Right lobe of liver (tissue), 6 donors: Measurements from ENCODE around the gene SPATA3. TPM values are rescaled to one million over a fixed set of nuclear protein-coding genes. Genes with fewer than 3 reads are reported as not detected.

Experiments
- ATAC-seq, 4 donors: fragments of 200-7000 bp; cut with Tn5 transposase; one replicate each; pipeline ENCODE4 v1.9.1; 2020; ENCODE audit warnings: mild to moderate bottlenecking in 4 of 4, moderate library complexity in 4 of 4
- DNase-seq, 3 donors: peaks; one replicate each; pipeline ENCODE4 v3.0.0-alpha.2; 2020
- H3K27ac ChIP-seq, 3 donors: fragments of 200-600 bp; one replicate each; pipeline ENCODE4 v1.8.0; 2022
- H3K27me3 ChIP-seq, 2 donors: fragments of 200-600 bp; one replicate each; pipeline ENCODE4 v1.8.0; 2022
- H3K36me3 ChIP-seq, 4 donors: fragments of 200-600 bp; sonication (generic) in 1 of 4; one replicate each; pipeline versions ENCODE4 v1.5.1 to v1.8.0; 2017 to 2022; ENCODE audit warnings: control low read depth in 1 of 4
- H3K4me1 ChIP-seq, 4 donors: fragments of 200-600 bp; sonication (generic) in 1 of 4; one replicate each; pipeline versions ENCODE4 v1.5.1 to v1.8.0; 2017 to 2022; ENCODE audit warnings: control low read depth in 1 of 4
- H3K4me3 ChIP-seq, 3 donors: fragments of 200-600 bp; one replicate each; pipeline ENCODE4 v1.8.0; 2022
- H3K9me3 ChIP-seq, 4 donors: fragments of 200-600 bp; sonication (generic) in 1 of 4; one replicate each; pipeline versions ENCODE4 v1.5.1 to v1.8.0; 2017 to 2022; ENCODE audit warnings: control low read depth in 1 of 4
- POLR2A ChIP-seq: fragments of 450-650 bp; IDR thresholded peaks from one replicate; pipeline ENCODE4 v1.6.1; 2017; ENCODE audit warnings: antibody characterized with exemption, mild to moderate bottlenecking
- WGBS: methylation state at CpG from one replicate; pipeline ENCODE4 v1.1.6; 2018; ENCODE audit warnings: low coverage, low lambda C conversion rate; ENCODE audit not compliant: insufficient coverage; ENCODE audit errors: missing lambda C conversion rate; 5-methylcytosine and 5-hydroxymethylcytosine counted together
- intact Hi-C, 2 donors: fragments of 100-400 bp; cut with DNase I; formaldehyde crosslinking; loops; one replicate each; pipeline versions ENCODE4 v1.11.2 to v1.14.1; 2022
- total RNA-seq, 6 experiments: library from RNA; depleted of rRNA in 2 of 6; stranded (reverse); fragments of >200 nt in 2 of 6; fragmentation: NEBNext Ultra II Directional in 3 of 6; extraction: Animal tissue kit (Norgen Biotek cat#: 25700) in 3 of 6; gene quantifications; one replicate each; pipeline versions ENCODE4 v1.1.0 to v1.2.4, GENCODE V29; 2016 to 2023
- TF ChIP-seq, protein P1 (sequence below), 4 donors: fragments of 200-600 bp in 3 of 4; fragments of 450-650 bp in 1 of 4; IDR thresholded peaks; one replicate each; pipeline versions ENCODE4 v1.5.1 to v1.8.0; 2016 to 2022; ENCODE audit warnings: antibody characterized with exemption in 4 of 4, mild to moderate bottlenecking in 2 of 4
- donor health status: DM: no; HTN: yes; CAD: no.
- donor health status: DM: no; HTN: no; CAD: no.
- donor health status: DM: no; HTN: no; CAD: no.
- donor health status: DM: no; HTN: yes; CAD: no.
- donor health status: DM: no; HTN: yes; CAD: no.

SPATA3 gene
- total RNA-seq, 6 experiments from 2014 or later = not detected

DNA sequence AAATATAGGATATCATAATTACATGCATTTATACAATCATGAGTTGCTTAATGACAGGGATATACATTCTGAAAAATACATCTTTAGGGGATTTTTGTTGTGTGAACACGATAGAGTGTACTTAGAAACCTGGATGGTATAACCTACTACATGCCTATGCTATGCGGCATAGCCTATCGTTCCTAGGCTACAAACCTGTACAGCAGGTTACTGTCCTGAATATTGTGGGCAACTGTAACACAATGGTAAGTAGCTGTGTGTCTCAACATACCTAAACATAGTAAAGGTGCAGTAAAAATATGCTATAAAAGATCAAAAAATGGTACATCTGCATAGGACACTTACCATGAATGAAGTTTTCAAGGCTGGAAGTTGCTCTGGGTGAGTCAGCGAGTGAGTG, 47.9 kb downstream of the SPATA3 start:
- intact Hi-C loops = no loop called here
- no peak for DNase-seq
- Histone ChIP-seq H3K4me1 (peaks cover 0 to 78% (median 26%) of the 10 kb centered on the region in 4 donors), H3K9me3 (no peaks in the 10 kb centered on the region), H3K27me3 (no peaks in the 10 kb centered on the region), H3K27ac (no peak overlapping the region), H3K36me3 (peaks cover 0 to 49% (median 12%) of the 10 kb centered on the region in 4 donors), H3K4me3 (no peak overlapping the region)
- 91% methylated on average over 4 of the region's 4 CpGs for WGBS
- ATAC-seq = no peak
- TF ChIP-seq, protein P1, sequence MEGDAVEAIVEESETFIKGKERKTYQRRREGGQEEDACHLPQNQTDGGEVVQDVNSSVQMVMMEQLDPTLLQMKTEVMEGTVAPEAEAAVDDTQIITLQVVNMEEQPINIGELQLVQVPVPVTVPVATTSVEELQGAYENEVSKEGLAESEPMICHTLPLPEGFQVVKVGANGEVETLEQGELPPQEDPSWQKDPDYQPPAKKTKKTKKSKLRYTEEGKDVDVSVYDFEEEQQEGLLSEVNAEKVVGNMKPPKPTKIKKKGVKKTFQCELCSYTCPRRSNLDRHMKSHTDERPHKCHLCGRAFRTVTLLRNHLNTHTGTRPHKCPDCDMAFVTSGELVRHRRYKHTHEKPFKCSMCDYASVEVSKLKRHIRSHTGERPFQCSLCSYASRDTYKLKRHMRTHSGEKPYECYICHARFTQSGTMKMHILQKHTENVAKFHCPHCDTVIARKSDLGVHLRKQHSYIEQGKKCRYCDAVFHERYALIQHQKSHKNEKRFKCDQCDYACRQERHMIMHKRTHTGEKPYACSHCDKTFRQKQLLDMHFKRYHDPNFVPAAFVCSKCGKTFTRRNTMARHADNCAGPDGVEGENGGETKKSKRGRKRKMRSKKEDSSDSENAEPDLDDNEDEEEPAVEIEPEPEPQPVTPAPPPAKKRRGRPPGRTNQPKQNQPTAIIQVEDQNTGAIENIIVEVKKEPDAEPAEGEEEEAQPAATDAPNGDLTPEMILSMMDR (IDR thresholded peaks at IDR 0.05) = no peak
- TF ChIP-seq POLR2A = no peak

DNA sequence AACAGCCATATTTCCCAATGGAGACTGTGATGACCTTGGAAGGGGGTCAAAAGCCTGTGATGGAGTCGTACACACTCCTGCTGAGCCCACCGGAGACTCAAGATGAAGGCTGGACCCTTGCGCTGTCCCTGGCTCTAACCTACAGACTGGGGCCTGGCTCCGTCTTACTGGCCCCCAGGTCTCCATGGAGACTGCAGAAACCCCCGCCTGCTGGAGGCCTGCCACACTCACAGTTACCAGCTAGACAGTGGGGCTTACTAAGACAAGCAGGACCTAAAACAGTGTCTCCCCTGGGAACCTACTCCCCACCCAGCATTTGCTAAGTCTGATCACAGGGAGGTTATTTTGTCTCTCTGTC, 51.0 kb downstream of the SPATA3 start:
- Histone ChIP-seq H3K4me1 (peaks cover 0 to 85% (median 34%) of the 10 kb centered on the region in 4 donors), H3K27ac (peak overlapping the region in 1 of 3 donors; percentile 36), H3K36me3 (peaks cover 0 to 39% (median 8%) of the 10 kb centered on the region in 4 donors), H3K4me3 (no peak overlapping the region), H3K9me3 (no peaks in the 10 kb centered on the region), H3K27me3 (no peaks in the 10 kb centered on the region)
- WGBS = 67% methylated on average over 3 of the region's 5 CpGs
- ATAC-seq (no peak), DNase-seq (no peak)
- intact Hi-C loops = no loop called here
- TF ChIP-seq POLR2A = no peak
- TF ChIP-seq, protein P1 (IDR thresholded peaks at IDR 0.05) = no peak

DNA sequence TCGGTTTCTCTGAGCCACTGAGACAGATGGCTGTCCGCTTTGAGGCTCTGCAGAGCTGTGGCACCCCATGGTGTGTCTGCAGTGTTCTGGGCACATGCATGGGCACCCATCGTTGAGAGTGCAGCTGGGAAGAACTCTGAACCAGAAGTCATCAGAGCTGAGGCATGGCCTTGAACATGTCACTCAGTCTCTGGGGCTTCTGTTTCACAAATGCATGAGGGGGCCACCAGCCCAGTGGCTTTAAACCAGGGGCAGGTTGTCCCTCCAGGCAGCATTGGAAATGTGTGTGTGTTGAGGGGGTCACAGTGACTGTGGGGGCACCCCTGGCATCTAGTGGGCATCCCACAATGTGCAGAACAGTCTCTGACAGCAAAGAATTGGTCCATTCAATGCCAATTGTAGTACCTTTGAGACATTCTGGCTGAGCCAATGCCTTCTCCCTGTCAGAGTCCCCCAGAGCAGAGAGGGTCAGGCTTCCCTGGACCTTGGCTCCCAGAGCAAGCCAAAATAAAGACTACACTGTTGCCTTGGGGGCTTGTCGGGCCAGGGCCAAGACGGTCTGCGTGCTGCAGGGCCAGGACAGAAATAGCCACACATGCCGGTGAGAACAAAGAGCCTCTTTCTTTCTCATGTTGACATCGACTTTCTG, 51.5 kb downstream of the SPATA3 start:
- 19% methylated on average over 4 of the region's 8 CpGs for WGBS
- H3K27me3 ChIP-seq = no peaks in the 10 kb centered on the region
- H3K4me1 ChIP-seq = peaks cover 0 to 86% (median 36%) of the 10 kb centered on the region in 4 donors
- no peaks in the 10 kb centered on the region for H3K9me3 ChIP-seq
- peak in 1 of 4 donors; percentile 7 for ATAC-seq
- peak overlapping the region in 2 of 3 donors; percentile 18 to 36 for H3K27ac ChIP-seq
- no peak overlapping the region for H3K4me3 ChIP-seq
- intact Hi-C loops = no loop called here
- TF ChIP-seq, protein P1 (IDR thresholded peaks at IDR 0.05) = no peak
- TF ChIP-seq POLR2A = no peak
- DNase-seq = peak in 1 of 3 donors; percentile 55
- H3K36me3 ChIP-seq = peaks cover 0 to 34% (median 8%) of the 10 kb centered on the region in 4 donors

DNA sequence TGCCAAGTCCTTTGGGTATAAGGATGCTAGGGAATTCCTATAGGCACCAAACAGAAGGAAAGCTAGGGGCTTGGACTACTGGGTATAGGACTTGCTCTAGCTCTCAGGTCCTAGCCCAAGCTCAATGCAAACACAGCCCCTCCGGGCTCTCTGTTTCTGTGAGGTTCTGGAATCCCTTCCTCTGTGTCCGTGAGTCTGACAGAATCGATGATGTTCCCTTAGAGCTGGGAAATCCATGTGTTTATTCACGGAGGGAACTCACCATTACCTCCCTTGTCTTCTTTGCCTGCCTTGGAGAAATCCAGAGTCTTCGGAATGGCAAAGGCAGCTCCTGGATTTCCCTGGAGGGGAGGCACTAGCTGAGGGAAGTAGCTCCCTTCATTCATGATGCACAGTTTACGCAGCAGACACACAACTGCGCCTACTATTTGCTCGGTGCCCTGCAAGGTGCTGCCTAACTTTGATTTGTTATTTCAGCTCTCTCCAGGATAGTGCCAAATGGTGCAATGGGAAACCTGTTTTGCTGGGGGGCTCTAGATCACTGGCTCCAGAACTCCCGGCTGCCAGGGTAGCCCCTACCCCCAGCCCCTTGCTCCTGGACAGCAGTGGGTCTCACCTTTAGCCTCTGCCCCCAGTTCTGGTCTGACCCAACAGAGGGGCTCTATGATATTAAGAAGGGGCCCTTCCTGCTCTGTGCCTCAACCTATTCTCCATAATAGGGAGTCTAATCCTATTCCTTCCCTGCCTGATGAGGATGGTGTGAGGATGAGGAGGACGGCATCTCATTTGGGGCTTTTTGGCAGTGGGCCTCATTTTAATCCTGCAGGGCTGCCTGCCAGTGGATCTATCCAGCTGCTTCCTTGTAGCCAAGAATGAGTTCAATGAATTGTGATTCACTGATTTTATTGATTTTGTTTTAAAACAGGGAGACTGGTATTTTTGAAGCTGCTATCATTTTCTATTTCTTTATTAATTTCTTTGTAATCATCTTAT, 52.3 kb downstream of the SPATA3 start:
- TF ChIP-seq, protein P1 (IDR thresholded peaks at IDR 0.05) = no peak
- no peak for TF ChIP-seq POLR2A
- Histone ChIP-seq H3K9me3 (no peaks in the 10 kb centered on the region), H3K27ac (peak overlapping the region in 2 of 3 donors; percentile 44 to 45)

More for the DNA sequence above, 52.3 kb downstream of the SPATA3 start:
- no peak for DNase-seq
- WGBS = 45% methylated on average over 5 of the region's 10 CpGs
- Histone ChIP-seq H3K4me3 (no peak overlapping the region), H3K36me3 (peaks cover 0 to 26% (median 8%) of the 10 kb centered on the region in 4 donors), H3K4me1 (peaks cover 0 to 92% (median 37%) of the 10 kb centered on the region in 4 donors), H3K27me3 (no peaks in the 10 kb centered on the region)
- intact Hi-C loops = no loop called here
- peak in 2 of 4 donors; percentile 1 to 2 for ATAC-seq
